ENCODE data around the gene COL23A1. TPM values are rescaled to one million over a fixed set of nuclear protein-coding genes. Genes with fewer than 3 reads are reported as not detected.

COL23A1 gene
- total and polyA plus RNA-seq, 2 donors (not counting 1 experiment from before 2014, with no cell fraction given) = 0.20 TPM; not detected in 1

GRCh38 chr5:178264044-178264443 is 326.1 kb downstream of the COL23A1 start:
- CTCF ChIA-PET = no interaction called here
- POLR2A ChIA-PET = no interaction called here
- Mint-ChIP-seq H3K4me1 (no peaks in the 10 kb centered on the region), H3K27ac (no peak overlapping the region), H3K27me3 (no peaks in the 10 kb centered on the region), H3K9me3 (ENCODE audit: insufficient read depth) (peaks cover 4% of the 10 kb centered on the region), H3K4me3 (no peak overlapping the region)
- H3K36me3 ChIP-seq (replicated peaks in 1 of 2; ENCODE audit: control extremely low read depth in 1 of 2, control insufficient read depth in 1 of 2, extremely low read depth in 1 of 2, insufficient read depth in 2 of 2, low read length in 1 of 2) = no peaks in the 10 kb centered on the region
- ATAC-seq (ENCODE audit: low read depth) (no peak), DNase-seq (no peak)
- no peak for TF ChIP-seq CTCF (IDR thresholded peaks at IDR 0.05)
- no peak for TF ChIP-seq EZH2 (IDR thresholded peaks at IDR 0.05; ENCODE audit: borderline replicate concordance, insufficient read depth, low read depth, low read length, poor library complexity, severe bottlenecking)
- H3K27me3 ChIP-seq (replicated peaks in 1 of 4; ENCODE audit: control extremely low read depth in 1 of 4, control insufficient read depth in 3 of 4, insufficient read depth in 4 of 4, low read length in 3 of 4) = no peaks in the 10 kb centered on the region
- H3K9ac ChIP-seq (ENCODE audit: low read length) = no peak overlapping the region
- no peaks in the 10 kb centered on the region for H4K20me1 ChIP-seq (ENCODE audit: control insufficient read depth, insufficient read depth, low read length, poor library complexity, severe bottlenecking)
- H3K4me3 ChIP-seq (ENCODE audit: control extremely low read depth in 1 of 5, extremely low read depth in 1 of 5, insufficient read depth in 1 of 5, low read depth in 2 of 5, low read length in 4 of 5) = no peak overlapping the region
- H3K9me3 ChIP-seq (ENCODE audit: control extremely low read depth in 1 of 3, control insufficient read depth in 2 of 3, insufficient read depth in 1 of 3, low read length in 2 of 3) = no peaks in the 10 kb centered on the region
- H3K4me2 ChIP-seq (replicated peaks; ENCODE audit: low read depth, low read length, poor library complexity, severe bottlenecking) = no peak overlapping the region
- no peaks in the 10 kb centered on the region for H3K4me1 ChIP-seq (ENCODE audit: control insufficient read depth in 2 of 2, insufficient read depth in 2 of 2, low read length in 2 of 2)
- H2AFZ ChIP-seq (ENCODE audit: insufficient read depth, low read depth, low read length, poor library complexity, severe bottlenecking) = no peak overlapping the region
- no peaks in the 10 kb centered on the region for H3K79me2 ChIP-seq (ENCODE audit: control insufficient read depth, insufficient read depth, low read length)
- WGBS (ENCODE audit: insufficient coverage) = 92% methylated on average over 4 of the region's 4 CpGs
- H3K27ac ChIP-seq (ENCODE audit: low read length in 2 of 2) = no peak overlapping the region
- intact Hi-C loops (cut with micrococcal nuclease) = no loop called here

- no peak for DNase-seq
- Mint-ChIP-seq H3K4me3 (no peak overlapping the region), H3K9me3 (ENCODE audit: insufficient read depth) (peaks cover 4% of the 10 kb centered on the region), H3K27ac (no peak overlapping the region), H3K4me1 (no peaks in the 10 kb centered on the region), H3K27me3 (no peaks in the 10 kb centered on the region)
- no peaks in the 10 kb centered on the region for H3K36me3 ChIP-seq (replicated peaks in 1 of 2; ENCODE audit: control extremely low read depth in 1 of 2, control insufficient read depth in 1 of 2, extremely low read depth in 1 of 2, insufficient read depth in 2 of 2, low read length in 1 of 2)
- H3K4me3 ChIP-seq (ENCODE audit: control extremely low read depth in 1 of 5, extremely low read depth in 1 of 5, insufficient read depth in 1 of 5, low read depth in 2 of 5, low read length in 4 of 5) = no peak overlapping the region
- no peak for TF ChIP-seq EZH2 (IDR thresholded peaks at IDR 0.05; ENCODE audit: borderline replicate concordance, insufficient read depth, low read depth, low read length, poor library complexity, severe bottlenecking)
- no peak for TF ChIP-seq CTCF (IDR thresholded peaks at IDR 0.05)
- WGBS (ENCODE audit: insufficient coverage) = 97% methylated on average over 16 of the region's 19 CpGs
- H3K27me3 ChIP-seq (replicated peaks in 1 of 4; ENCODE audit: control extremely low read depth in 1 of 4, control insufficient read depth in 3 of 4, insufficient read depth in 4 of 4, low read length in 3 of 4) = no peaks in the 10 kb centered on the region
- ChIA-PET POLR2A (no interaction called here), CTCF (no interaction called here)
- H3K27ac ChIP-seq (ENCODE audit: low read length in 2 of 2) = no peak overlapping the region
- intact Hi-C loops (cut with micrococcal nuclease) = no loop called here
- no peaks in the 10 kb centered on the region for H3K4me1 ChIP-seq (ENCODE audit: control insufficient read depth in 2 of 2, insufficient read depth in 2 of 2, low read length in 2 of 2)
- H4K20me1 ChIP-seq (ENCODE audit: control insufficient read depth, insufficient read depth, low read length, poor library complexity, severe bottlenecking) = no peaks in the 10 kb centered on the region
- no peaks in the 10 kb centered on the region for H3K79me2 ChIP-seq (ENCODE audit: control insufficient read depth, insufficient read depth, low read length)
- H3K9me3 ChIP-seq (ENCODE audit: control extremely low read depth in 1 of 3, control insufficient read depth in 2 of 3, insufficient read depth in 1 of 3, low read length in 2 of 3) = no peaks in the 10 kb centered on the region
- H3K4me2 ChIP-seq (replicated peaks; ENCODE audit: low read depth, low read length, poor library complexity, severe bottlenecking) = no peak overlapping the region
- H2AFZ ChIP-seq (ENCODE audit: insufficient read depth, low read depth, low read length, poor library complexity, severe bottlenecking) = no peak overlapping the region
- H3K9ac ChIP-seq (ENCODE audit: low read length) = no peak overlapping the region
- ATAC-seq (ENCODE audit: low read depth) = no peak
Measured at GRCh38 chr5:178261666-178262600, 328.3 kb downstream of the COL23A1 start.

Measured in B cell (primary cell).